ENCODE results near the gene NOC4L.

DNA sequence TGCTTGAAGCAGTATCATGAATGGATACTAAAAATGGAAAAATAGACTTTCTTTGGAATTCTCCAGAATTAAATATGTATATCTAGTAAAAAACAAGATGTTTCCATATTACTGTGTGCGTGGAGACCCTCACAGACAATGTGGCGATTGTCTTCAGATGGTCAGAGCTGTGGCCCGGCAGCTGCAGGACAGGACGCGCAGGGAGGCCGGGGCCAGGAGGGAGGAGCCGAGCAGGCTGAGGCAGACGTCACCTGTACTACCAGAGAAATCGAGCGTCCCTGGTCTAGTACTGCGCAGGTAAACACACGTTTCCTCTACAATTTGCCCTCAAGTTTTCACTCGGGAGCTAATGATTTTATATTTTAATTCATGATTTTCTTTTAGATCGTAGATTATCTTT, 23.0 kb upstream of the NOC4L start:
- no peak for TF ChIP-seq POLR2A (IDR thresholded peaks at IDR 0.05)
- TF ChIP-seq, protein P1, sequence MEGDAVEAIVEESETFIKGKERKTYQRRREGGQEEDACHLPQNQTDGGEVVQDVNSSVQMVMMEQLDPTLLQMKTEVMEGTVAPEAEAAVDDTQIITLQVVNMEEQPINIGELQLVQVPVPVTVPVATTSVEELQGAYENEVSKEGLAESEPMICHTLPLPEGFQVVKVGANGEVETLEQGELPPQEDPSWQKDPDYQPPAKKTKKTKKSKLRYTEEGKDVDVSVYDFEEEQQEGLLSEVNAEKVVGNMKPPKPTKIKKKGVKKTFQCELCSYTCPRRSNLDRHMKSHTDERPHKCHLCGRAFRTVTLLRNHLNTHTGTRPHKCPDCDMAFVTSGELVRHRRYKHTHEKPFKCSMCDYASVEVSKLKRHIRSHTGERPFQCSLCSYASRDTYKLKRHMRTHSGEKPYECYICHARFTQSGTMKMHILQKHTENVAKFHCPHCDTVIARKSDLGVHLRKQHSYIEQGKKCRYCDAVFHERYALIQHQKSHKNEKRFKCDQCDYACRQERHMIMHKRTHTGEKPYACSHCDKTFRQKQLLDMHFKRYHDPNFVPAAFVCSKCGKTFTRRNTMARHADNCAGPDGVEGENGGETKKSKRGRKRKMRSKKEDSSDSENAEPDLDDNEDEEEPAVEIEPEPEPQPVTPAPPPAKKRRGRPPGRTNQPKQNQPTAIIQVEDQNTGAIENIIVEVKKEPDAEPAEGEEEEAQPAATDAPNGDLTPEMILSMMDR (IDR thresholded peaks at IDR 0.05) = no peak

All from body of pancreas (tissue), 4 donors.